Measurements from ENCODE around the gene PRSS1. TPM values are rescaled to one million over a fixed set of nuclear protein-coding genes. Genes with fewer than 3 reads are reported as not detected.

PRSS1 gene
- total and polyA plus RNA-seq, 2 donors (not counting 1 experiment from before 2014, with no cell fraction given): not detected

DNA sequence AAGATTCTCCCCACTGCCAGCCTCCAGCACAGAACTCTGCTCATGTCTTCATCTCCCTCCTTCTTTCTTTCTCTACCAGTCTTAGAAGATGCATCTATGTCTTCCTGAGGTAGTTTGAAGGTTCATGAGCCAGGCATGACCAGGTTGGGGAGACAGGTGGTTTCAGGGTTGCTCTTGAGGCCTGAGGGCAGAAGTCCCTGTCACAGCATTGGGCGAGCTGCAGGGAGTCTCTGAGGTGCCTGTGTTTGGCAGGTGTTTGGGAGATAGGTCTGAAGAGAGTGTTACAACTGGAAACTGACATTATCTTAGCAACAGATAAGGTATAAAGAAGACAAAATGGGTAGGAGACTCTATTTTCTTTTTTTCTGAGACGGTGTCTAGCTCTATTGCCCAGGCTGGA is 40.2 kb downstream of the PRSS1 start:
- CTCF ChIA-PET: interaction anchor here (1.2 to 32.8 kb wide), 8 partner anchors 8 to 161 kb away, joined by 3 to 1138 read pairs (median 6); no protein-coding TSS in a partner anchor
- Histone ChIP-seq H3K9me3 (ENCODE audit: control extremely low read depth in 1 of 3, control insufficient read depth in 2 of 3, insufficient read depth in 1 of 3, low read length in 2 of 3) (no peaks in the 10 kb centered on the region), H3K36me3 (replicated peaks in 1 of 2; ENCODE audit: control extremely low read depth in 1 of 2, control insufficient read depth in 1 of 2, extremely low read depth in 1 of 2, insufficient read depth in 2 of 2, low read length in 1 of 2) (no peaks in the 10 kb centered on the region), H3K4me3 (ENCODE audit: control extremely low read depth in 1 of 5, extremely low read depth in 1 of 5, insufficient read depth in 1 of 5, low read depth in 2 of 5, low read length in 4 of 5) (no peak overlapping the region), H2AFZ (ENCODE audit: insufficient read depth, low read depth, low read length, poor library complexity, severe bottlenecking) (peak overlapping the region; percentile 44), H3K79me2 (ENCODE audit: control insufficient read depth, insufficient read depth, low read length) (no peaks in the 10 kb centered on the region), H3K4me1 (ENCODE audit: control insufficient read depth in 2 of 2, insufficient read depth in 2 of 2, low read length in 2 of 2) (peaks cover 41 to 52% of the 10 kb centered on the region in 2 donors), H3K27me3 (replicated peaks in 1 of 4; ENCODE audit: control extremely low read depth in 1 of 4, control insufficient read depth in 3 of 4, insufficient read depth in 4 of 4, low read length in 3 of 4) (no peaks in the 10 kb centered on the region), H3K4me2 (replicated peaks; ENCODE audit: low read depth, low read length, poor library complexity, severe bottlenecking) (peak overlapping the region; percentile 22), H4K20me1 (ENCODE audit: control insufficient read depth, insufficient read depth, low read length, poor library complexity, severe bottlenecking) (no peaks in the 10 kb centered on the region), H3K9ac (ENCODE audit: low read length) (no peak overlapping the region), H3K27ac (ENCODE audit: low read length in 2 of 2) (no peak overlapping the region)
- ATAC-seq (ENCODE audit: low read depth) (no peak), DNase-seq (no peak)
- POLR2A ChIA-PET: interaction anchor here (8.5 to 18.8 kb wide), 2 partner anchors 6 to 21 kb away, joined by 205 to 961 read pairs; no protein-coding TSS in a partner anchor
- Mint-ChIP-seq H3K27me3 (no peaks in the 10 kb centered on the region), H3K4me1 (peaks cover 65% of the 10 kb centered on the region), H3K27ac (peak overlapping the region; percentile 37), H3K4me3 (no peak overlapping the region), H3K9me3 (ENCODE audit: insufficient read depth) (no peaks in the 10 kb centered on the region)
- intact Hi-C loops (cut with micrococcal nuclease): no loop called here
- WGBS (ENCODE audit: insufficient coverage): 100% methylated on average over 2 of the region's 2 CpGs
- TF ChIP-seq, protein P1, sequence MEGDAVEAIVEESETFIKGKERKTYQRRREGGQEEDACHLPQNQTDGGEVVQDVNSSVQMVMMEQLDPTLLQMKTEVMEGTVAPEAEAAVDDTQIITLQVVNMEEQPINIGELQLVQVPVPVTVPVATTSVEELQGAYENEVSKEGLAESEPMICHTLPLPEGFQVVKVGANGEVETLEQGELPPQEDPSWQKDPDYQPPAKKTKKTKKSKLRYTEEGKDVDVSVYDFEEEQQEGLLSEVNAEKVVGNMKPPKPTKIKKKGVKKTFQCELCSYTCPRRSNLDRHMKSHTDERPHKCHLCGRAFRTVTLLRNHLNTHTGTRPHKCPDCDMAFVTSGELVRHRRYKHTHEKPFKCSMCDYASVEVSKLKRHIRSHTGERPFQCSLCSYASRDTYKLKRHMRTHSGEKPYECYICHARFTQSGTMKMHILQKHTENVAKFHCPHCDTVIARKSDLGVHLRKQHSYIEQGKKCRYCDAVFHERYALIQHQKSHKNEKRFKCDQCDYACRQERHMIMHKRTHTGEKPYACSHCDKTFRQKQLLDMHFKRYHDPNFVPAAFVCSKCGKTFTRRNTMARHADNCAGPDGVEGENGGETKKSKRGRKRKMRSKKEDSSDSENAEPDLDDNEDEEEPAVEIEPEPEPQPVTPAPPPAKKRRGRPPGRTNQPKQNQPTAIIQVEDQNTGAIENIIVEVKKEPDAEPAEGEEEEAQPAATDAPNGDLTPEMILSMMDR (IDR thresholded peaks at IDR 0.05): no peak
- no peak for TF ChIP-seq EZH2 (IDR thresholded peaks at IDR 0.05; ENCODE audit: borderline replicate concordance, insufficient read depth, low read depth, low read length, poor library complexity, severe bottlenecking)

DNA sequence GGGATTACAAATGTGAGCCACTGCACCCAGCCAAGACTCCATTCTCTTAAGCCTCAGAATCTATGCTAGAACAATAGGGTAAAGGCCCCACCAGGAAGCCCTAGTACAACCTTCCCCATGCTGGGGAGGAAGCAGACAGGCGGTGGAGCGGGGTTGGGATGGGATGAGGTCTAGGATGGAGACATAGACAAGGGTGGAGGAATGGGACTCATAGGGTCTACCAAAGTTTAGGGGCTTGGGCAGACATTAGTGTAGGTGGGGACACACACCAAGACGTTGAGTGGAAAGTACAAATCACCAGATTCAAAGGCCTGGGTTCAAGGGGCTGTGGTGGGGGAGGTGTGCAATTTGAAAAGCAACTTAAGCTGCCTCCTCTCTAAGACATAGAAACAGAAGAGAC is 40.8 kb downstream of the PRSS1 start:
- Histone ChIP-seq H3K27me3 (replicated peaks in 1 of 4; ENCODE audit: control extremely low read depth in 1 of 4, control insufficient read depth in 3 of 4, insufficient read depth in 4 of 4, low read length in 3 of 4) (no peaks in the 10 kb centered on the region), H3K36me3 (replicated peaks in 1 of 2; ENCODE audit: control extremely low read depth in 1 of 2, control insufficient read depth in 1 of 2, extremely low read depth in 1 of 2, insufficient read depth in 2 of 2, low read length in 1 of 2) (no peaks in the 10 kb centered on the region), H3K79me2 (ENCODE audit: control insufficient read depth, insufficient read depth, low read length) (peaks cover 3% of the 10 kb centered on the region), H3K9me3 (ENCODE audit: control extremely low read depth in 1 of 3, control insufficient read depth in 2 of 3, insufficient read depth in 1 of 3, low read length in 2 of 3) (no peaks in the 10 kb centered on the region), H3K27ac (ENCODE audit: low read length in 2 of 2) (no peak overlapping the region), H3K4me2 (replicated peaks; ENCODE audit: low read depth, low read length, poor library complexity, severe bottlenecking) (no peak overlapping the region), H3K4me3 (ENCODE audit: control extremely low read depth in 1 of 5, extremely low read depth in 1 of 5, insufficient read depth in 1 of 5, low read depth in 2 of 5, low read length in 4 of 5) (no peak overlapping the region), H3K9ac (ENCODE audit: low read length) (no peak overlapping the region), H4K20me1 (ENCODE audit: control insufficient read depth, insufficient read depth, low read length, poor library complexity, severe bottlenecking) (no peaks in the 10 kb centered on the region), H3K4me1 (ENCODE audit: control insufficient read depth in 2 of 2, insufficient read depth in 2 of 2, low read length in 2 of 2) (peaks cover 46 to 54% of the 10 kb centered on the region in 2 donors), H2AFZ (ENCODE audit: insufficient read depth, low read depth, low read length, poor library complexity, severe bottlenecking) (no peak overlapping the region)
- POLR2A ChIA-PET: interaction anchor here (0.8 to 18.8 kb wide), 3 partner anchors 9 to 77 kb away, joined by 3 to 961 read pairs (median 3); no protein-coding TSS in a partner anchor
- no peaks in the 10 kb centered on the region for H3K9me3 Mint-ChIP-seq (ENCODE audit: insufficient read depth)
- H3K27ac Mint-ChIP-seq: peak overlapping the region; percentile 59
- H3K4me1 Mint-ChIP-seq: peaks cover 67% of the 10 kb centered on the region
- WGBS (ENCODE audit: insufficient coverage): 90% methylated on average over 2 of the region's 3 CpGs
- no peaks in the 10 kb centered on the region for H3K27me3 Mint-ChIP-seq
- DNase-seq (no peak), ATAC-seq (ENCODE audit: low read depth) (no peak)
- H3K4me3 Mint-ChIP-seq: no peak overlapping the region
- TF ChIP-seq, protein P1 (IDR thresholded peaks at IDR 0.05): no peak
- no peak for TF ChIP-seq EZH2 (IDR thresholded peaks at IDR 0.05; ENCODE audit: borderline replicate concordance, insufficient read depth, low read depth, low read length, poor library complexity, severe bottlenecking)
- intact Hi-C loops (cut with micrococcal nuclease): no loop called here
- CTCF ChIA-PET: interaction anchor here (1.2 to 32.8 kb wide), 7 partner anchors 7 to 161 kb away, joined by 3 to 1138 read pairs (median 9); no protein-coding TSS in a partner anchor

Data from B cell (primary cell).